A204.1 (cell line): ENCODE measurements around the gene RHOB.
"Not testable (repeated sequence)": the region's sequence is repeated elsewhere in the genome, so short reads cannot be mapped to it uniquely, and the experiment has no call there.

Experiments used
- FAIRE-seq: peaks from 2 replicates; lab custom pipeline; 2012; peaks lifted over from hg19 to GRCh38; lab: Jason Lieb, UNC

RHOB gene

GRCh38 chr2:20446917-20447436, at the start of gene RHOB:
TSS of gene RHOB (plus strand) at chr2:20447074. CDS start at chr2:20447466, 392 bp downstream.
- peak; percentile 67 for FAIRE-seq

GRCh38 chr2:20397811-20398447, 48.9 kb upstream of the RHOB start:
- no peak for FAIRE-seq

GRCh38 chr2:20398956-20399567, 47.8 kb upstream of the RHOB start:
- no peak for FAIRE-seq

GRCh38 chr2:20400306-20400705, 46.6 kb upstream of the RHOB start:
- no peak for FAIRE-seq

- FAIRE-seq: no peak
Measured at GRCh38 chr2:20400787-20401488, 45.9 kb upstream of the RHOB start.

GRCh38 chr2:20401489-20401835, 45.4 kb upstream of the RHOB start:
- no peak for FAIRE-seq

GRCh38 chr2:20403774-20404312, 43.0 kb upstream of the RHOB start:
- no peak for FAIRE-seq

- FAIRE-seq: no peak
Measured at GRCh38 chr2:20404950-20405349, 41.9 kb upstream of the RHOB start.

- no peak for FAIRE-seq
Measured at GRCh38 chr2:20409039-20409438, 37.8 kb upstream of the RHOB start.

- FAIRE-seq: no peak
Measured at GRCh38 chr2:20410556-20411277, 36.2 kb upstream of the RHOB start.

GRCh38 chr2:20411361-20411894, 35.4 kb upstream of the RHOB start:
- FAIRE-seq: no peak

- no peak for FAIRE-seq
Measured at GRCh38 chr2:20414806-20415205, 32.1 kb upstream of the RHOB start.

GRCh38 chr2:20415511-20415918, 31.4 kb upstream of the RHOB start:
- no peak for FAIRE-seq

- no peak for FAIRE-seq
Measured at GRCh38 chr2:20416723-20417122, 30.2 kb upstream of the RHOB start.

- FAIRE-seq: not testable (repeated sequence)
Measured at GRCh38 chr2:20417230-20417821, 29.5 kb upstream of the RHOB start.

GRCh38 chr2:20418519-20418918, 28.4 kb upstream of the RHOB start:
- no peak for FAIRE-seq

GRCh38 chr2:20419007-20419576, 27.8 kb upstream of the RHOB start:
- FAIRE-seq: no peak

- no peak for FAIRE-seq
Measured at GRCh38 chr2:20419752-20420151, 27.1 kb upstream of the RHOB start.

GRCh38 chr2:20421336-20421987, 25.4 kb upstream of the RHOB start:
- FAIRE-seq: no peak

GRCh38 chr2:20421988-20422370, 24.9 kb upstream of the RHOB start:
- FAIRE-seq: no peak
